PFSK-1 (cell line): ENCODE results near the gene SERPINE2.

Source experiments
- POLR2AphosphoS5 ChIP-seq: IDR thresholded peaks from 2 replicates; pipeline ENCODE4 v1.6.1; 2012; ENCODE audit warnings: low read depth, mild to moderate bottlenecking, control low read depth, low read length, moderate library complexity
- REST ChIP-seq, 2 experiments: IDR thresholded peaks; 2 replicates each; pipeline versions ENCODE4 v1.6.1 to v1.8.0; 2011 to 2012; ENCODE audit warnings: low read depth in 2 of 2, low read length in 2 of 2, control low read depth in 1 of 2, inconsistent platforms in 1 of 2, mild to moderate bottlenecking in 1 of 2, moderate library complexity in 1 of 2; ENCODE audit not compliant: insufficient read depth in 1 of 2
- SIN3A ChIP-seq: IDR thresholded peaks from 2 replicates; pipeline ENCODE4 v1.6.1; 2012; ENCODE audit warnings: mild to moderate bottlenecking, low read length, moderate library complexity, borderline replicate concordance; ENCODE audit not compliant: insufficient read depth
- TAF1 ChIP-seq: IDR thresholded peaks from 2 replicates; pipeline ENCODE4 v1.6.1; 2012; ENCODE audit warnings: low read length, control low read depth, borderline replicate concordance; ENCODE audit not compliant: insufficient read depth

DNA sequence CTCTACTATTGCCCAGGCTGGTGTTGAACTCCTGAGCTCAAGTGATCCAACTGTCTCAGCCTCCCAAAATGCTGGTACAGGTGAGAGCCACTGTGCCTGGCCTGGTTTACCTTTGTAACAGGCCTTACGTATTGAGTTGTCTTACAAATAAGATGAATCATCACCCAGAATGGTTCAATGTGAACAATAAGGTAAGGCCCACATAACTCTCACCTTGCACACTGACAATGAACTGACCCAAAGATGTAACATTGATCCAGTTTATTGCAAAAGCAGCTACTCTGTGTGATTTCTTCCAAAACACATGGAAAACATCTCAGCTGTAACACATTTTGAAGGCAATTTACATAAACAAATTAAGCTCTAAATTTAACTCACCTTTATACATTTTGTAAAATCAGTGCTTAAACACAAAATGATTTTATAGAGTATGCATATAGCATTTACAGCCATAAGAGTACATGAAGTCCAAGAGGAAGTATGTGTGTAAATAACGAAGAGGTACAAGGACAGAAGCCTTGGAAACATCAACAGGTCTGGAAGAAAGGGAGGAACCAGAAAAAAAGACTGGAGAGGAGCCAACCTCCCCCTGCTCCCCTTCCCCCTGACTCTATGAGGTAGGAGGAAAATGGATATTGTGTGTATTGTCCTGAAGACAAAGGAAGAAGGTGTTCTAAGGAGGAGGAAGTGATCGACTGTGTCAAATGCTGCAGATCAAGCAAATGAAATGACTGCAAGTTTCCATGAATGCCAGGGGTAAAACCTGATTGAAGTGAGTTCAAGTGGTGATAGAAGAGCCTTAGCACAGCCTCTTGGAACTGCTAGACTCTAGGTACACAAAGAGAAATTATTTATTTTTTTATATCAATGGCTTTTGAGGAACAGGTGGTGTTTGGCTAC is 88.4 kb downstream of the SERPINE2 start:
- no peak for TF ChIP-seq SIN3A
- TF ChIP-seq REST (IDR thresholded peaks at IDR 0.05; ENCODE audit: insufficient read depth in 1 of 2, low read depth in 2 of 2, low read length in 2 of 2), result no peak
- no peak for TF ChIP-seq POLR2AphosphoS5
- TF ChIP-seq TAF1, result no peak
